GM12891 (cell line): ENCODE results near the gene NUMB.

Experiments used
- POLR2A ChIP-seq: IDR thresholded peaks from 2 replicates; pipeline ENCODE4 v1.6.1; 2011; ENCODE audit warnings: low read depth, low read length, control low read depth
- POLR2AphosphoS5 ChIP-seq: IDR thresholded peaks from 2 replicates; pipeline ENCODE4 v1.6.1; 2011; ENCODE audit warnings: low read depth, low read length, control low read depth
- SPI1 ChIP-seq: IDR thresholded peaks from 2 replicates; pipeline ENCODE4 v1.6.1; 2011; ENCODE audit warnings: low read depth, low read length, control low read depth
- TAF1 ChIP-seq: IDR thresholded peaks from 2 replicates; pipeline ENCODE4 v1.6.1; 2011; ENCODE audit warnings: low read depth, low read length, control low read depth

DNA sequence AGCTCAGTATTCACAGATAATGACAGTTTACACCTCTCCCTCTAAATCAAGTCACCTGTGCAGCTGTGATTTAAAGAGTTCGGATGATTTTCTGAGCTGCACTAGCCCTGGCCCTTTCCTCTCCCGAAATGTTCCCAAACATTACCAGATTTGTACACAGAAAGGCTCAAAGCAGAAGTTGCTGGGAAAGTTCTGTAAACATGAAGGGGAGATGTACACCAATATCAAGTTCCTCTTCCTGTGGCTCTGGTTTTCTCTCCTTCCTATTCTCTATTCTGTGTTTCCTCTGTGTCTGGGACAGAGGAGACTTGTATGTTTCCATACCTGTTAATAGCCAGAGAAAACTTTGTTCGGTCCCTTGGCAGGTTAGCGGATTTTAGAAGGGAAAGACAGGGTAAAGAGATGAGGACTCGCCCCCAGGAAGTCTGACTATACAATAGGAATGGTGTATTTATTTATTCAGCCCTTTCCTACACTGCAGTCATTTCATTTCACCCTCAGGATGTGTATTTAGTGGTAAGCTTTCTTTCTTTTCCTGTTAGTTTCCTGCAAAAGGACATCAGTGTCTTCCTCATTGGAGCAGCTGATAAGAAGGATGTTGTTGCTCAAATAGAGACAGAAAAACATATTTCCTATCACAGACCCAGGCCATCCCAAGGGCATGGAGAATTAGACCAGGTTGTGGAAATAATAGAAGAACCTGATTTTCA, 7.6 kb upstream of the NUMB start:
- TF ChIP-seq POLR2AphosphoS5: no peak
- no peak for TF ChIP-seq POLR2A
- TF ChIP-seq SPI1: no peak
- no peak for TF ChIP-seq TAF1
